ENCODE results near the gene LRP1-AS.

DNA sequence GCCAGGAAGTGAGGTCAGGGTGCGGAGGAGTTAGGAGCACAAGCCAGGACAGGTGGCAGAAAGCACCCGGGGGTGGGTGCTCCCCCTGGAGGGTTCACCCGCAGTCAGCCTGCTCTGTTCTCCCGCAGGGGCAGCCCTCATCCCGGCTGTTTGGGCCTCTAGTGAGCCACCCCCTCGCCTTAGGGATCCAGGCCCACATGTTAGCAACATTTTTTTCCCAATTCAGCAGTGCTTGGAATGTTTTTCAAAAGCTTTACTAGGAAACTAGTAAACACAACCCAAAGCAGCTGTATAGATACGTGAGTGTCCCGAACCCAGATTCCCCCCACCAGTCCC lies 40.6 kb upstream of the LRP1-AS start:
- no peak for TF ChIP-seq CTCF (IDR thresholded peaks at IDR 0.05; ENCODE audit: insufficient read depth, low read depth, low read length)
- TF ChIP-seq EZH2 (IDR thresholded peaks at IDR 0.05; ENCODE audit: insufficient read depth, low read length), result no peak
